HepG2 (cell line): ENCODE results near the gene SP110. TPM values are rescaled to one million over a fixed set of nuclear protein-coding genes. Genes with fewer than 3 reads are reported as not detected.

Experiments used
- AGO1 ChIP-seq: fragments of 200-400 bp; formaldehyde crosslinking; IDR thresholded peaks from 2 replicates; pipeline ENCODE4 v1.6.1; 2017; ENCODE audit warnings: mild to moderate bottlenecking, low read depth, low read length, moderate library complexity; ENCODE audit not compliant: poor library complexity, severe bottlenecking
- ASH2L ChIP-seq: fragments of 300-600, 200-600 bp; sonication (generic); IDR thresholded peaks from 2 replicates; pipeline ENCODE4 v1.7.0; 2017; ENCODE audit warnings: low read depth, mild to moderate bottlenecking, moderate library complexity, mixed read lengths, low read length; ENCODE audit not compliant: insufficient read length
- FOSL1 ChIP-seq: sonication (generic); formaldehyde crosslinking; IDR thresholded peaks from 2 replicates; pipeline ENCODE4 v1.9.0; 2021; ENCODE audit warnings: missing genetic modification reagents, borderline replicate concordance
- GFI1 ChIP-seq: sonication (generic); formaldehyde crosslinking; IDR thresholded peaks from 2 replicates; pipeline ENCODE4 v1.5.0; 2020; ENCODE audit warnings: missing genetic modification reagents, mild to moderate bottlenecking, borderline replicate concordance
- JUN ChIP-seq: sonication (generic); formaldehyde crosslinking; IDR thresholded peaks from 2 replicates; pipeline ENCODE4 v1.4.0; 2020; ENCODE audit warnings: mild to moderate bottlenecking, missing genetic modification reagents
- NR2C2 ChIP-seq: sonication (generic); formaldehyde crosslinking; IDR thresholded peaks from 2 replicates; pipeline ENCODE4 v1.4.0; 2020; ENCODE audit warnings: missing genetic modification reagents, mild to moderate bottlenecking, moderate library complexity, borderline replicate concordance
- SPEN ChIP-seq: sonication (generic); formaldehyde crosslinking; IDR thresholded peaks from 2 replicates; pipeline ENCODE4 v1.5.1; 2020; ENCODE audit warnings: low read depth, mild to moderate bottlenecking, missing genetic modification reagents
- ZBTB3 ChIP-seq: sonication (generic); formaldehyde crosslinking; IDR thresholded peaks from 2 replicates; pipeline ENCODE4 v1.4.0; 2020; ENCODE audit warnings: low read depth, mild to moderate bottlenecking, moderate library complexity, missing genetic modification reagents, borderline replicate concordance
- ZBTB34 ChIP-seq: sonication (generic); formaldehyde crosslinking; IDR thresholded peaks from 2 replicates; pipeline ENCODE4 v1.8.0; 2022; ENCODE audit warnings: mild to moderate bottlenecking, missing genetic modification reagents
- ZSCAN29 ChIP-seq: sonication (generic); formaldehyde crosslinking; conservative IDR thresholded peaks from 2 replicates; pipeline ENCODE4 v1.4.0; 2020; ENCODE audit warnings: mild to moderate bottlenecking, missing genetic modification reagents
- polyA plus RNA-seq, 8 experiments: library from polyadenylated mRNA; depleted of rRNA in 3 of 8; stranded (reverse) in 7 of 8; unstranded in 1 of 8; fragments of >200 nt; fragmentation: Illumina TruSeq in 4 of 8; extraction: Trizol in 4 of 8; gene quantifications; 2 replicates each; pipeline versions ENCODE4 v1.2.1 to v1.2.3, GENCODE V29; 2011 to 2016; ENCODE audit warnings: low read depth in 4 of 8, missing spikeins in 1 of 8, mixed read lengths in 1 of 8; ENCODE audit not compliant: insufficient read depth in 1 of 8
- total RNA-seq, 5 experiments: library from RNA; depleted of rRNA; stranded (reverse); fragments of >200 nt; fragmentation: Illumina TruSeq; extraction: Trizol; gene quantifications; 2 replicates each; pipeline ENCODE4 v1.2.3, GENCODE V29; 2016; ENCODE audit warnings: low read depth in 1 of 5
- TF ChIP-seq, protein P1 (sequence below): sonication (generic); formaldehyde crosslinking; IDR thresholded peaks from 2 replicates; pipeline ENCODE4 v1.4.0; 2020; ENCODE audit warnings: missing genetic modification reagents, borderline replicate concordance
- TF ChIP-seq, protein P2 (sequence below): sonication (generic); formaldehyde crosslinking; IDR thresholded peaks from 2 replicates; pipeline ENCODE4 v1.9.0; 2021; ENCODE audit warnings: missing genetic modification reagents, borderline replicate concordance
- TF ChIP-seq, protein P3 (sequence below): sonication (generic); formaldehyde crosslinking; conservative IDR thresholded peaks from 2 replicates; pipeline ENCODE4 v1.8.0; 2022; ENCODE audit warnings: missing genetic modification reagents
- TF ChIP-seq, protein P4 (sequence below): sonication (generic); formaldehyde crosslinking; IDR thresholded peaks from 2 replicates; pipeline ENCODE4 v1.8.1; 2023; ENCODE audit warnings: mild to moderate bottlenecking, inconsistent platforms, moderate library complexity, missing genetic modification reagents, borderline replicate concordance

Gene SP110
- total and polyA plus RNA-seq, 2 of the 13 experiments (the other 11 are each of a cell fraction or from before 2014, with no cell fraction given) = 7.9 to 10.4 TPM

GRCh38 chr2:230130668-230131364, 89.0 kb downstream of the SP110 start (continued):
- TF ChIP-seq, protein P1, sequence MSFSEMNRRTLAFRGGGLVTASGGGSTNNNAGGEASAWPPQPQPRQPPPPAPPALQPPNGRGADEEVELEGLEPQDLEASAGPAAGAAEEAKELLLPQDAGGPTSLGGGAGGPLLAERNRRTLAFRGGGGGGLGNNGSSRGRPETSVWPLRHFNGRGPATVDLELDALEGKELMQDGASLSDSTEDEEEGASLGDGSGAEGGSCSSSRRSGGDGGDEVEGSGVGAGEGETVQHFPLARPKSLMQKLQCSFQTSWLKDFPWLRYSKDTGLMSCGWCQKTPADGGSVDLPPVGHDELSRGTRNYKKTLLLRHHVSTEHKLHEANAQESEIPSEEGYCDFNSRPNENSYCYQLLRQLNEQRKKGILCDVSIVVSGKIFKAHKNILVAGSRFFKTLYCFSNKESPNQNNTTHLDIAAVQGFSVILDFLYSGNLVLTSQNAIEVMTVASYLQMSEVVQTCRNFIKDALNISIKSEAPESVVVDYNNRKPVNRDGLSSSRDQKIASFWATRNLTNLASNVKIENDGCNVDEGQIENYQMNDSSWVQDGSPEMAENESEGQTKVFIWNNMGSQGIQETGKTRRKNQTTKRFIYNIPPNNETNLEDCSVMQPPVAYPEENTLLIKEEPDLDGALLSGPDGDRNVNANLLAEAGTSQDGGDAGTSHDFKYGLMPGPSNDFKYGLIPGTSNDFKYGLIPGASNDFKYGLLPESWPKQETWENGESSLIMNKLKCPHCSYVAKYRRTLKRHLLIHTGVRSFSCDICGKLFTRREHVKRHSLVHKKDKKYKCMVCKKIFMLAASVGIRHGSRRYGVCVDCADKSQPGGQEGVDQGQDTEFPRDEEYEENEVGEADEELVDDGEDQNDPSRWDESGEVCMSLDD (CRISPR knock-in tag) = no peak
- TF ChIP-seq AGO1 = no peak
- TF ChIP-seq FOSL1 (CRISPR knock-in tag) = peak; percentile 25; the same call in 1 of the 2 replicates
- TF ChIP-seq, protein P2, sequence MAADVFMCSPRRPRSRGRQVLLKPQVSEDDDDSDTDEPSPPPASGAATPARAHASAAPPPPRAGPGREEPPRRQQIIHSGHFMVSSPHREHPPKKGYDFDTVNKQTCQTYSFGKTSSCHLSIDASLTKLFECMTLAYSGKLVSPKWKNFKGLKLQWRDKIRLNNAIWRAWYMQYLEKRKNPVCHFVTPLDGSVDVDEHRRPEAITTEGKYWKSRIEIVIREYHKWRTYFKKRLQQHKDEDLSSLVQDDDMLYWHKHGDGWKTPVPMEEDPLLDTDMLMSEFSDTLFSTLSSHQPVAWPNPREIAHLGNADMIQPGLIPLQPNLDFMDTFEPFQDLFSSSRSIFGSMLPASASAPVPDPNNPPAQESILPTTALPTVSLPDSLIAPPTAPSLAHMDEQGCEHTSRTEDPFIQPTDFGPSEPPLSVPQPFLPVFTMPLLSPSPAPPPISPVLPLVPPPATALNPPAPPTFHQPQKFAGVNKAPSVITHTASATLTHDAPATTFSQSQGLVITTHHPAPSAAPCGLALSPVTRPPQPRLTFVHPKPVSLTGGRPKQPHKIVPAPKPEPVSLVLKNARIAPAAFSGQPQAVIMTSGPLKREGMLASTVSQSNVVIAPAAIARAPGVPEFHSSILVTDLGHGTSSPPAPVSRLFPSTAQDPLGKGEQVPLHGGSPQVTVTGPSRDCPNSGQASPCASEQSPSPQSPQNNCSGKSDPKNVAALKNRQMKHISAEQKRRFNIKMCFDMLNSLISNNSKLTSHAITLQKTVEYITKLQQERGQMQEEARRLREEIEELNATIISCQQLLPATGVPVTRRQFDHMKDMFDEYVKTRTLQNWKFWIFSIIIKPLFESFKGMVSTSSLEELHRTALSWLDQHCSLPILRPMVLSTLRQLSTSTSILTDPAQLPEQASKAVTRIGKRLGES (CRISPR knock-in tag) = 0 out of 2 replicates have a peak, but pooled peaks have one; percentile 22
- no peak for TF ChIP-seq ZBTB3 (CRISPR knock-in tag)
- peak; percentile 53; the same call in 1 of the 2 replicates for TF ChIP-seq NR2C2 (CRISPR knock-in tag)
- TF ChIP-seq, protein P3, sequence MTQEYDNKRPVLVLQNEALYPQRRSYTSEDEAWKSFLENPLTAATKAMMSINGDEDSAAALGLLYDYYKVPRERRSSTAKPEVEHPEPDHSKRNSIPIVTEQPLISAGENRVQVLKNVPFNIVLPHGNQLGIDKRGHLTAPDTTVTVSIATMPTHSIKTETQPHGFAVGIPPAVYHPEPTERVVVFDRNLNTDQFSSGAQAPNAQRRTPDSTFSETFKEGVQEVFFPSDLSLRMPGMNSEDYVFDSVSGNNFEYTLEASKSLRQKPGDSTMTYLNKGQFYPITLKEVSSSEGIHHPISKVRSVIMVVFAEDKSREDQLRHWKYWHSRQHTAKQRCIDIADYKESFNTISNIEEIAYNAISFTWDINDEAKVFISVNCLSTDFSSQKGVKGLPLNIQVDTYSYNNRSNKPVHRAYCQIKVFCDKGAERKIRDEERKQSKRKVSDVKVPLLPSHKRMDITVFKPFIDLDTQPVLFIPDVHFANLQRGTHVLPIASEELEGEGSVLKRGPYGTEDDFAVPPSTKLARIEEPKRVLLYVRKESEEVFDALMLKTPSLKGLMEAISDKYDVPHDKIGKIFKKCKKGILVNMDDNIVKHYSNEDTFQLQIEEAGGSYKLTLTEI (CRISPR knock-in tag) = no peak
- TF ChIP-seq ZSCAN29 (CRISPR knock-in tag) = no peak
- TF ChIP-seq ASH2L = peak; percentile 10
- no peak for TF ChIP-seq JUN
- TF ChIP-seq, protein P4, sequence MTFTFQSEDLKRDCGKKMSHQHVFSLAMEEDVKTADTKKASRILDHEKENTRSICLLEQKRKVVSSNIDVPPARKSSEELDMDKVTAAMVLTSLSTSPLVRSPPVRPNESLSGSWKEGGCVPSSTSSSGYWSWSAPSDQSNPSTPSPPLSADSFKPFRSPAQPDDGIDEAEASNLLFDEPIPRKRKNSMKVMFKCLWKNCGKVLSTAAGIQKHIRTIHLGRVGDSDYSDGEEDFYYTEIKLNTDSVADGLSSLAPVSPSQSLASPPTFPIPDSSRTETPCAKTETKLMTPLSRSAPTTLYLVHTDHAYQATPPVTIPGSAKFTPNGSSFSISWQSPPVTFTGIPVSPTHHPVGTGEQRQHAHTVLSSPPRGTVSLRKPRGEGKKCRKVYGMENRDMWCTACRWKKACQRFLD (CRISPR knock-in tag) = no peak
- peak; percentile 88 for TF ChIP-seq GFI1 (CRISPR knock-in tag)
- TF ChIP-seq ZBTB34 = no peak
- no peak for TF ChIP-seq SPEN (CRISPR knock-in tag)
